HG03520 (cell line): ENCODE measurements around the gene SLC25A47.

ENCODE experiments used
- ATAC-seq: cut with Tn5 transposase; IDR thresholded peaks from one replicate; pipeline ENCODE4 v1.9.1; 2021; ENCODE audit warnings: mild to moderate bottlenecking, moderate library complexity; ENCODE audit not compliant: unreplicated experiment

Gene SLC25A47

GRCh38 chr14:100322138-100322957 lies 791 bp upstream of the SLC25A47 start:
- no peak for ATAC-seq

GRCh38 chr14:100323942-100324307 lies 786 bp downstream of the SLC25A47 start:
- no peak for ATAC-seq

GRCh38 chr14:100325231-100325632 lies 2.1 kb downstream of the SLC25A47 start:
- no peak for ATAC-seq

GRCh38 chr14:100325958-100326357 lies 2.8 kb downstream of the SLC25A47 start:
- no peak for ATAC-seq

- no peak for ATAC-seq
These were observed 4.0 kb downstream of the SLC25A47 start for GRCh38 chr14:100327128-100327527.

- no peak for ATAC-seq
These were observed 5.5 kb downstream of the SLC25A47 start for GRCh38 chr14:100328495-100329163.

- ATAC-seq = no peak
These were observed 6.3 kb downstream of the SLC25A47 start for GRCh38 chr14:100329233-100330006.

GRCh38 chr14:100330007-100330344 lies 6.8 kb downstream of the SLC25A47 start:
- no peak for ATAC-seq

- no peak for ATAC-seq
These were observed 7.3 kb downstream of the SLC25A47 start for GRCh38 chr14:100330388-100330931.

GRCh38 chr14:100332071-100332639 lies 9.0 kb downstream of the SLC25A47 start:
- ATAC-seq = no peak

- peak; percentile 71 for ATAC-seq
These were observed 9.7 kb downstream of the SLC25A47 start for GRCh38 chr14:100332797-100333196.

GRCh38 chr14:100333311-100333710 lies 10.2 kb downstream of the SLC25A47 start:
- ATAC-seq = no peak

GRCh38 chr14:100333827-100334226 lies 10.7 kb downstream of the SLC25A47 start:
- no peak for ATAC-seq

GRCh38 chr14:100334904-100335303 lies 11.8 kb downstream of the SLC25A47 start:
- ATAC-seq = no peak

- ATAC-seq = peak; percentile 27
These were observed 13.7 kb downstream of the SLC25A47 start for GRCh38 chr14:100336618-100337530.

- ATAC-seq = no peak
These were observed 16.8 kb downstream of the SLC25A47 start for GRCh38 chr14:100339766-100340422.

GRCh38 chr14:100340423-100340813 lies 17.3 kb downstream of the SLC25A47 start:
- ATAC-seq = no peak

- ATAC-seq = no peak
These were observed 18.3 kb downstream of the SLC25A47 start for GRCh38 chr14:100341301-100342031.

- no peak for ATAC-seq
These were observed 19.1 kb downstream of the SLC25A47 start for GRCh38 chr14:100342195-100342594.
